HepG2 (cell line): ENCODE measurements around the gene FSD1. TPM values are rescaled to one million over a fixed set of nuclear protein-coding genes. Genes with fewer than 3 reads are reported as not detected.

Source experiments
- ASH2L ChIP-seq: fragments of 300-600, 200-600 bp; sonication (generic); IDR thresholded peaks from 2 replicates; pipeline ENCODE4 v1.7.0; 2017; ENCODE audit warnings: low read depth, mild to moderate bottlenecking, moderate library complexity, mixed read lengths, low read length; ENCODE audit not compliant: insufficient read length
- EED ChIP-seq: sonication (generic); formaldehyde crosslinking; IDR thresholded peaks from 2 replicates; pipeline ENCODE4 v1.5.0; 2020; ENCODE audit warnings: mild to moderate bottlenecking, missing genetic modification reagents
- HES4 ChIP-seq: sonication (generic); formaldehyde crosslinking; IDR thresholded peaks from 2 replicates; pipeline ENCODE4 v1.9.0; 2021; ENCODE audit warnings: mild to moderate bottlenecking, missing genetic modification reagents, borderline replicate concordance
- ISL2 ChIP-seq: sonication (generic); formaldehyde crosslinking; IDR thresholded peaks from 2 replicates; pipeline ENCODE4 v1.5.0; 2020; ENCODE audit warnings: missing genetic modification reagents
- JUN ChIP-seq: sonication (generic); formaldehyde crosslinking; IDR thresholded peaks from 2 replicates; pipeline ENCODE4 v1.4.0; 2020; ENCODE audit warnings: mild to moderate bottlenecking, missing genetic modification reagents
- LCORL ChIP-seq, 2 experiments: fragments of 450-650 bp in 1 of 2; sonication (generic) in 1 of 2; formaldehyde crosslinking in 1 of 2; IDR thresholded peaks; 2 replicates each; pipeline versions ENCODE4 v1.5.0 to v1.6.1; 2017 to 2020; ENCODE audit warnings: antibody characterized with exemption in 1 of 2, missing genetic modification reagents in 1 of 2
- NR2F2 ChIP-seq: IDR thresholded peaks from 2 replicates; pipeline ENCODE4 v1.6.1; 2012; ENCODE audit warnings: low read depth, inconsistent platforms, borderline replicate concordance
- POLR2A ChIP-seq, 2 experiments: IDR thresholded peaks; 2 replicates each; pipeline ENCODE4 v1.6.1; 2011; ENCODE audit warnings: low read depth in 2 of 2, low read length in 2 of 2, mild to moderate bottlenecking in 1 of 2, moderate library complexity in 1 of 2; ENCODE audit not compliant: insufficient read depth in 1 of 2
- SNAPC2 ChIP-seq: sonication (generic); formaldehyde crosslinking; IDR thresholded peaks from 2 replicates; pipeline ENCODE4 v1.8.1; 2022; ENCODE audit warnings: mild to moderate bottlenecking, missing genetic modification reagents
- SPEN ChIP-seq: sonication (generic); formaldehyde crosslinking; IDR thresholded peaks from 2 replicates; pipeline ENCODE4 v1.5.1; 2020; ENCODE audit warnings: low read depth, mild to moderate bottlenecking, missing genetic modification reagents
- ZNF33A ChIP-seq: sonication (generic); formaldehyde crosslinking; IDR thresholded peaks from 2 replicates; pipeline ENCODE4 v1.5.1; 2020; ENCODE audit warnings: missing genetic modification reagents, mild to moderate bottlenecking, moderate library complexity, borderline replicate concordance
- ZNF530 ChIP-seq: sonication (generic); formaldehyde crosslinking; IDR thresholded peaks from 2 replicates; pipeline ENCODE4 v1.5.0; 2020; ENCODE audit warnings: low read depth, mild to moderate bottlenecking, missing genetic modification reagents
- ZNF558 ChIP-seq: sonication (generic); formaldehyde crosslinking; IDR thresholded peaks from 2 replicates; pipeline ENCODE4 v1.9.0; 2022; ENCODE audit warnings: mild to moderate bottlenecking, missing genetic modification reagents, borderline replicate concordance
- polyA plus RNA-seq, 8 experiments: library from polyadenylated mRNA; depleted of rRNA in 3 of 8; stranded (reverse) in 7 of 8; unstranded in 1 of 8; fragments of >200 nt; fragmentation: Illumina TruSeq in 4 of 8; extraction: Trizol in 4 of 8; gene quantifications; 2 replicates each; pipeline versions ENCODE4 v1.2.1 to v1.2.3, GENCODE V29; 2011 to 2016; ENCODE audit warnings: low read depth in 4 of 8, missing spikeins in 1 of 8, mixed read lengths in 1 of 8; ENCODE audit not compliant: insufficient read depth in 1 of 8
- total RNA-seq, 5 experiments: library from RNA; depleted of rRNA; stranded (reverse); fragments of >200 nt; fragmentation: Illumina TruSeq; extraction: Trizol; gene quantifications; 2 replicates each; pipeline ENCODE4 v1.2.3, GENCODE V29; 2016; ENCODE audit warnings: low read depth in 1 of 5
- TF ChIP-seq, protein P1 (sequence below): IDR thresholded peaks from 2 replicates; pipeline ENCODE4 v1.6.1; 2018; ENCODE audit warnings: missing genetic modification reagents, mild to moderate bottlenecking, missing compliant biosample characterization
- TF ChIP-seq, protein P2 (sequence below): sonication (generic); formaldehyde crosslinking; IDR thresholded peaks from 2 replicates; pipeline ENCODE4 v1.4.0; 2020; ENCODE audit warnings: mild to moderate bottlenecking, missing genetic modification reagents
- TF ChIP-seq, protein P3 (sequence below): sonication (generic); formaldehyde crosslinking; IDR thresholded peaks from 2 replicates; pipeline ENCODE4 v1.5.0; 2020; ENCODE audit warnings: missing genetic modification reagents
- TF ChIP-seq, protein P4 (sequence below): sonication (generic); formaldehyde crosslinking; IDR thresholded peaks from 2 replicates; pipeline ENCODE4 v1.8.0; 2022; ENCODE audit warnings: low read depth, missing genetic modification reagents
- TF ChIP-seq, protein P5 (sequence below): sonication (generic); formaldehyde crosslinking; IDR thresholded peaks from 2 replicates; pipeline ENCODE4 v1.9.0; 2021; ENCODE audit warnings: missing genetic modification reagents, borderline replicate concordance

Gene FSD1
- total and polyA plus RNA-seq, 2 of the 13 experiments (the other 11 are each of a cell fraction or from before 2014, with no cell fraction given): 0.29 to 0.66 TPM

DNA sequence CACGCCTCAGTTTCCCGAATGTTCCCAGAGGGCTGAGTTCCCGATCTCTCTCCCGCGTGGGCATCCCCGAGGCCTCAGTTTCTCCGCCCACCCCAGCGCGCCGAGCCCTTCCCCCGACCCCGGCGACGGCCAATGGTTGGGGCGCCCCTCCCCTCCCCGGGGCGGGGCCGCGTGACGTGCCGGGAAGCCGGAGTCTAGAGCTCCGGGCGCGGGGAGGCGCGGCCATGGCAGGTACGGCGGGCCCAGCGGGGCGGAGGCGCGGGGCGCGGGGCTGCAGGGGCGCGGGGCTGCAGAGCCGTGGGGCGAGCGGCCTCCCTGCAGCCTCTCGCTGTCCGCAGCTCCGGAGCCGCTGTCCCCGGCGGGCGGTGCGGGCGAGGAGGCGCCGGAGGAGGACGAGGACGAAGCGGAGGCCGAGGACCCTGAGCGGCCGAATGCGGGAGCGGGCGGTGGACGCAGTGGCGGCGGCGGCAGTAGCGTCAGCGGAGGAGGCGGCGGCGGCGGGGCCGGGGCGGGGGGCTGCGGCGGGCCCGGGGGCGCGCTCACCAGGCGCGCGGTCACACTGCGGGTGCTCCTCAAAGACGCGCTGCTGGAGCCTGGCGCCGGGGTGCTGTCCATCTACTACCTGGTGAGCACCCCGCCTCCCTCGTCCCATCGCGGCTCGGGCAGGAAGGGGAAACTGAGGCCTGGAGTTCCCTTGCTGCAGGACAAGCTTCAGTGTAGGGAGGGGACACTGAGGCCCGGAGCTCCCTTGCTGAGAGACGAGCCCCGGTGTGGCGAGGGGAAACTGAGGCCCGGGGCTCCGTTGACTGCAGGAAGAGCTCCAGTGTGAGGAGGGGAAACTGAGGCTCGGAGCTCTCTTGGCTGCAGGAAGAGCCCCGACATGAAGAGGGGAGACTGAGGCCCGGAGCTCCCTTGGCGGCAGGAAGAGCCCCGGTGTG, 39.2 kb downstream of the FSD1 start, which contains the start of gene MPND (continued):
- TF ChIP-seq, protein P1, sequence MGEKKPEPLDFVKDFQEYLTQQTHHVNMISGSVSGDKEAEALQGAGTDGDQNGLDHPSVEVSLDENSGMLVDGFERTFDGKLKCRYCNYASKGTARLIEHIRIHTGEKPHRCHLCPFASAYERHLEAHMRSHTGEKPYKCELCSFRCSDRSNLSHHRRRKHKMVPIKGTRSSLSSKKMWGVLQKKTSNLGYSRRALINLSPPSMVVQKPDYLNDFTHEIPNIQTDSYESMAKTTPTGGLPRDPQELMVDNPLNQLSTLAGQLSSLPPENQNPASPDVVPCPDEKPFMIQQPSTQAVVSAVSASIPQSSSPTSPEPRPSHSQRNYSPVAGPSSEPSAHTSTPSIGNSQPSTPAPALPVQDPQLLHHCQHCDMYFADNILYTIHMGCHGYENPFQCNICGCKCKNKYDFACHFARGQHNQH (CRISPR knock-in tag): no peak
- TF ChIP-seq, protein P2, sequence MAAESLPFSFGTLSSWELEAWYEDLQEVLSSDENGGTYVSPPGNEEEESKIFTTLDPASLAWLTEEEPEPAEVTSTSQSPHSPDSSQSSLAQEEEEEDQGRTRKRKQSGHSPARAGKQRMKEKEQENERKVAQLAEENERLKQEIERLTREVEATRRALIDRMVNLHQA: no peak
- TF ChIP-seq ZNF33A (CRISPR knock-in tag) (no peak), NR2F2 (0 out of 2 replicates have a peak, but pooled peaks have one; percentile 22), HES4 (CRISPR knock-in tag) (peak; percentile 57; the same call in 1 of the 2 replicates), ISL2 (CRISPR knock-in tag) (0 out of 2 replicates have a peak, but pooled peaks have one; percentile 2), ASH2L (peak; percentile 20), ZNF558 (peak; percentile 78; the same call in 1 of the 2 replicates), ZNF530 (CRISPR knock-in tag) (0 out of 2 replicates have a peak, but pooled peaks have one; percentile 23), JUN (no peak), LCORL (IDR thresholded peaks at IDR 0.05) (no peak), LCORL (CRISPR knock-in tag; IDR thresholded peaks at IDR 0.05) (no peak), SNAPC2 (CRISPR knock-in tag) (peak; percentile 5; the same call in 1 of the 2 replicates), EED (no peak), POLR2A (IDR thresholded peaks at IDR 0.05; ENCODE audit: insufficient read depth in 1 of 2, low read depth in 2 of 2, low read length in 2 of 2) (peak in 1 of 2 experiments; percentile 67; a peak in 2 of 4 replicates), SPEN (CRISPR knock-in tag) (no peak)
- TF ChIP-seq, protein P3, sequence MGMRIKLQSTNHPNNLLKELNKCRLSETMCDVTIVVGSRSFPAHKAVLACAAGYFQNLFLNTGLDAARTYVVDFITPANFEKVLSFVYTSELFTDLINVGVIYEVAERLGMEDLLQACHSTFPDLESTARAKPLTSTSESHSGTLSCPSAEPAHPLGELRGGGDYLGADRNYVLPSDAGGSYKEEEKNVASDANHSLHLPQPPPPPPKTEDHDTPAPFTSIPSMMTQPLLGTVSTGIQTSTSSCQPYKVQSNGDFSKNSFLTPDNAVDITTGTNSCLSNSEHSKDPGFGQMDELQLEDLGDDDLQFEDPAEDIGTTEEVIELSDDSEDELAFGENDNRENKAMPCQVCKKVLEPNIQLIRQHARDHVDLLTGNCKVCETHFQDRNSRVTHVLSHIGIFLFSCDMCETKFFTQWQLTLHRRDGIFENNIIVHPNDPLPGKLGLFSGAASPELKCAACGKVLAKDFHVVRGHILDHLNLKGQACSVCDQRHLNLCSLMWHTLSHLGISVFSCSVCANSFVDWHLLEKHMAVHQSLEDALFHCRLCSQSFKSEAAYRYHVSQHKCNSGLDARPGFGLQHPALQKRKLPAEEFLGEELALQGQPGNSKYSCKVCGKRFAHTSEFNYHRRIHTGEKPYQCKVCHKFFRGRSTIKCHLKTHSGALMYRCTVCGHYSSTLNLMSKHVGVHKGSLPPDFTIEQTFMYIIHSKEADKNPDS (CRISPR knock-in tag): peak; percentile 71; the same call in 1 of the 2 replicates
- TF ChIP-seq, protein P4, sequence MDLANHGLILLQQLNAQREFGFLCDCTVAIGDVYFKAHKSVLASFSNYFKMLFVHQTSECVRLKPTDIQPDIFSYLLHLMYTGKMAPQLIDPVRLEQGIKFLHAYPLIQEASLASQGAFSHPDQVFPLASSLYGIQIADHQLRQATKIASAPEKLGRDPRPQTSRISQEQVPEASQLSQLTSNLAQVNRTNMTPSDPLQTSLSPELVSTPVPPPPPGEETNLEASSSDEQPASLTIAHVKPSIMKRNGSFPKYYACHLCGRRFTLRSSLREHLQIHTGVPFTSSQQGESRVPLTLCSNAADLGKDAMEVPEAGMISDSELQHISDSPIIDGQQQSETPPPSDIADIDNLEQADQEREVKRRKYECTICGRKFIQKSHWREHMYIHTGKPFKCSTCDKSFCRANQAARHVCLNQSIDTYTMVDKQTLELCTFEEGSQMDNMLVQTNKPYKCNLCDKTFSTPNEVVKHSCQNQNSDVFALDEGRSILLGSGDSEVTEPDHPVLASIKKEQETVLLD (CRISPR knock-in tag): 0 out of 2 replicates have a peak, but pooled peaks have one; percentile 43
- TF ChIP-seq, protein P5, sequence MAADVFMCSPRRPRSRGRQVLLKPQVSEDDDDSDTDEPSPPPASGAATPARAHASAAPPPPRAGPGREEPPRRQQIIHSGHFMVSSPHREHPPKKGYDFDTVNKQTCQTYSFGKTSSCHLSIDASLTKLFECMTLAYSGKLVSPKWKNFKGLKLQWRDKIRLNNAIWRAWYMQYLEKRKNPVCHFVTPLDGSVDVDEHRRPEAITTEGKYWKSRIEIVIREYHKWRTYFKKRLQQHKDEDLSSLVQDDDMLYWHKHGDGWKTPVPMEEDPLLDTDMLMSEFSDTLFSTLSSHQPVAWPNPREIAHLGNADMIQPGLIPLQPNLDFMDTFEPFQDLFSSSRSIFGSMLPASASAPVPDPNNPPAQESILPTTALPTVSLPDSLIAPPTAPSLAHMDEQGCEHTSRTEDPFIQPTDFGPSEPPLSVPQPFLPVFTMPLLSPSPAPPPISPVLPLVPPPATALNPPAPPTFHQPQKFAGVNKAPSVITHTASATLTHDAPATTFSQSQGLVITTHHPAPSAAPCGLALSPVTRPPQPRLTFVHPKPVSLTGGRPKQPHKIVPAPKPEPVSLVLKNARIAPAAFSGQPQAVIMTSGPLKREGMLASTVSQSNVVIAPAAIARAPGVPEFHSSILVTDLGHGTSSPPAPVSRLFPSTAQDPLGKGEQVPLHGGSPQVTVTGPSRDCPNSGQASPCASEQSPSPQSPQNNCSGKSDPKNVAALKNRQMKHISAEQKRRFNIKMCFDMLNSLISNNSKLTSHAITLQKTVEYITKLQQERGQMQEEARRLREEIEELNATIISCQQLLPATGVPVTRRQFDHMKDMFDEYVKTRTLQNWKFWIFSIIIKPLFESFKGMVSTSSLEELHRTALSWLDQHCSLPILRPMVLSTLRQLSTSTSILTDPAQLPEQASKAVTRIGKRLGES (CRISPR knock-in tag): no peak
